GM23338 (cell line): ENCODE results near the gene CCDC122. TPM values are rescaled to one million over a fixed set of nuclear protein-coding genes. Genes with fewer than 3 reads are reported as not detected.
A peak's percentile ranks its signal among the peaks of the same experiment; 100 is the strongest.

ENCODE experiments used
- ATAC-seq: fragments of 200-7000 bp; cut with Tn5 transposase; 3 replicates; pipeline ENCODE4 v1.9.1; 2020
- DNase-seq: peaks from one replicate; pipeline ENCODE4 v3.0.0-alpha.2; 2015; ENCODE audit warnings: low spot score
- H2AFZ ChIP-seq: fragments of 200-600 bp; sonication (generic); 2 replicates; pipeline ENCODE4 v1.8.0; 2016; ENCODE audit warnings: antibody characterized with exemption, mild to moderate bottlenecking, moderate library complexity
- H3F3A ChIP-seq: fragments of 200-600 bp; sonication (generic); replicated peaks from 2 replicates; pipeline ENCODE4 v1.8.0; 2017; ENCODE audit warnings: antibody characterized with exemption, mixed run types, low read depth
- H3K27ac ChIP-seq: fragments of 200-600 bp; sonication (generic); 2 replicates; pipeline ENCODE4 v1.6.1; 2016; ENCODE audit warnings: low read depth
- H3K27me3 ChIP-seq: fragments of 200-600 bp; sonication (generic); 2 replicates; pipeline ENCODE4 v1.8.0; 2016; ENCODE audit warnings: mild to moderate bottlenecking, mixed run types, moderate library complexity; ENCODE audit not compliant: insufficient read depth
- H3K36me3 ChIP-seq: fragments of 200-600 bp; sonication (generic); 2 replicates; pipeline ENCODE4 v1.8.0; 2016; ENCODE audit warnings: mild to moderate bottlenecking; ENCODE audit not compliant: insufficient read depth
- H3K4me1 ChIP-seq: fragments of 200-600 bp; sonication (generic); 2 replicates; pipeline ENCODE4 v1.8.0; 2016; ENCODE audit warnings: mild to moderate bottlenecking, moderate library complexity; ENCODE audit not compliant: insufficient read depth
- H3K4me2 ChIP-seq: fragments of 200-600 bp; sonication (generic); 2 replicates; pipeline ENCODE4 v1.7.1; 2017; ENCODE audit warnings: mixed run types
- H3K4me3 ChIP-seq: fragments of 200-600 bp; sonication (generic); 2 replicates; pipeline ENCODE4 v1.6.1; 2016; ENCODE audit warnings: mixed run types
- H3K79me2 ChIP-seq: fragments of 200-600 bp; sonication (generic); replicated peaks from 2 replicates; pipeline ENCODE4 v1.8.0; 2017; ENCODE audit warnings: mild to moderate bottlenecking; ENCODE audit not compliant: insufficient read depth
- H3K9me2 ChIP-seq: fragments of 200-600 bp; sonication (generic); 2 replicates; pipeline ENCODE4 v1.8.0; 2017; ENCODE audit not compliant: insufficient read depth
- H4K20me1 ChIP-seq: fragments of 200-600 bp; sonication (generic); replicated peaks from 2 replicates; pipeline ENCODE4 v1.8.0; 2017; ENCODE audit warnings: mild to moderate bottlenecking; ENCODE audit not compliant: insufficient read depth
- H3K27ac Mint-ChIP-seq: 2 replicates; pipeline ENCODE4 v1.8.0; 2020; ENCODE audit warnings: inconsistent platforms, mild to moderate bottlenecking, moderate library complexity, mixed read lengths
- H3K27me3 Mint-ChIP-seq: 3 replicates; pipeline ENCODE4 v1.8.0; 2022; ENCODE audit warnings: low read depth, mild to moderate bottlenecking, moderate library complexity, mixed read lengths, inconsistent platforms; ENCODE audit not compliant: insufficient read depth, poor library complexity
- H3K36me3 Mint-ChIP-seq: 3 replicates; pipeline ENCODE4 v1.8.0; 2021; ENCODE audit warnings: low read depth, mild to moderate bottlenecking, inconsistent platforms, moderate library complexity, mixed read lengths
- H3K4me1 Mint-ChIP-seq: 3 replicates; pipeline ENCODE4 v1.8.0; 2020; ENCODE audit warnings: mild to moderate bottlenecking, inconsistent platforms, mixed read lengths
- H3K4me3 Mint-ChIP-seq: 3 replicates; pipeline ENCODE4 v1.8.0; 2021; ENCODE audit warnings: moderate library complexity, mild to moderate bottlenecking, inconsistent platforms, mixed read lengths
- H3K9me3 Mint-ChIP-seq: 3 replicates; pipeline ENCODE4 v1.8.0; 2020; ENCODE audit warnings: moderate library complexity, mild to moderate bottlenecking, inconsistent platforms, mixed read lengths
- CREB1 ChIP-seq: fragments of 250-450 bp; sonication (Bioruptor Pico); IDR thresholded peaks from 2 replicates; pipeline ENCODE4 v1.5.0; 2020; ENCODE audit warnings: low read depth, mild to moderate bottlenecking, moderate library complexity
- CTCF ChIP-seq, 2 experiments: fragments of 200-600 bp in 1 of 2; sonication (generic) in 1 of 2; conservative IDR thresholded peaks; 2 replicates each; pipeline versions ENCODE4 v1.5.1 to v1.6.1; 2016 to 2017; ENCODE audit warnings: antibody characterized with exemption in 2 of 2, low read depth in 2 of 2, mild to moderate bottlenecking in 2 of 2, moderate library complexity in 1 of 2
- ETS1 ChIP-seq: IDR thresholded peaks from 2 replicates; pipeline ENCODE4 v1.6.1; 2016; ENCODE audit warnings: antibody characterized with exemption
- EZH2 ChIP-seq: fragments of 200-600 bp; sonication (generic); IDR thresholded peaks from one replicate; pipeline ENCODE4 v1.8.0; 2017; ENCODE audit warnings: antibody characterized with exemption, mild to moderate bottlenecking, low read depth; ENCODE audit not compliant: unreplicated experiment
- EZH2phosphoT487 ChIP-seq: fragments of 200-600 bp; sonication (generic); IDR thresholded peaks from one replicate; pipeline ENCODE4 v1.8.1; 2018; ENCODE audit warnings: antibody characterized with exemption; ENCODE audit not compliant: unreplicated experiment
- JUNB ChIP-seq: IDR thresholded peaks from one replicate; pipeline ENCODE4 v1.6.1; 2016; ENCODE audit warnings: antibody characterized with exemption; ENCODE audit not compliant: unreplicated experiment
- NANOG ChIP-seq: IDR thresholded peaks from 2 replicates; pipeline ENCODE4 v1.6.1; 2016; ENCODE audit warnings: antibody characterized with exemption, borderline replicate concordance
- POLR2AphosphoS5 ChIP-seq: IDR thresholded peaks from 2 replicates; pipeline ENCODE4 v1.6.1; 2016; ENCODE audit warnings: antibody characterized with exemption, low read depth
- STAT1 ChIP-seq: IDR thresholded peaks from one replicate; pipeline ENCODE4 v1.6.1; 2016; ENCODE audit warnings: antibody characterized with exemption; ENCODE audit not compliant: unreplicated experiment
- ZNF114 ChIP-seq: fragments of 250-450 bp; sonication (Bioruptor Pico); IDR thresholded peaks from 2 replicates; pipeline ENCODE4 v1.5.0; 2020; ENCODE audit warnings: mild to moderate bottlenecking, moderate library complexity
- ZNF331 ChIP-seq: fragments of 250-450 bp; sonication (Bioruptor Pico); IDR thresholded peaks from 2 replicates; pipeline ENCODE4 v1.5.0; 2020; ENCODE audit warnings: low read depth, mild to moderate bottlenecking, moderate library complexity
- ZNF462 ChIP-seq: fragments of 250-450 bp; sonication (Bioruptor Pico); IDR thresholded peaks from 2 replicates; pipeline ENCODE4 v1.5.0; 2020; ENCODE audit warnings: mild to moderate bottlenecking, moderate library complexity
- polyA plus RNA-seq: library from polyadenylated mRNA; unstranded; fragments of >200 nt; fragmentation: Nextera tagmentation; extraction: Ambion mirVana; gene quantifications from 2 replicates; pipeline ENCODE4 v1.2.1, GENCODE V29; 2016
- total RNA-seq: library from RNA; depleted of rRNA; stranded (reverse); fragments of >200 nt; shearing (Covaris generic); gene quantifications from 2 replicates; pipeline ENCODE4 v1.2.3, GENCODE V29; 2014
- TF ChIP-seq, protein P1 (sequence below): IDR thresholded peaks from one replicate; pipeline ENCODE4 v1.6.1; 2018; ENCODE audit warnings: antibody characterized with exemption; ENCODE audit not compliant: unreplicated experiment

The CCDC122 gene
- total and polyA plus RNA-seq, 2 experiments from 2014 or later, result 7.5 to 30.6 TPM

DNA sequence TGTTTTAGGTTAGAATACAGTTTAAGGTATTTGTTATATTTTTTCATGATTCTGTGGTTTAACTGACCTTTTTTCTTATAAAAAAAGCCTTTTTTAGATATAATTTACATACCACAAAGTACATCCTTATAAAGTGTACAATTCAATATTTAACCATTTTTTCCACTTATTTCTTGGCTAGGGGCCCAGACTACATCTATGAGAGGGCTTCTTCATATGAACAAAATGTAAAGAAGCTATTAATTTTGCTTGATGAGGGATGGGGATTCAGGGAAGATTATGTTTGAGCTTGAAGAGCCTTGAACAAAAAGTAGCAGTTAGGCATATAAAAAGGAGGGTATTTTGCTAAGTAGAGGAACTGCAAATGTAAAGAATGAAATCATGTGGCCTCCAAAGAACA is 2.2 kb downstream of the CCDC122 start:
- Mint-ChIP-seq H3K9me3 (no peaks in the 10 kb centered on the region), H3K27ac (no peak overlapping the region), H3K4me1 (peaks cover 34% of the 10 kb centered on the region), H3K4me3 (peak overlapping the region; percentile 85), H3K36me3 (no peaks in the 10 kb centered on the region), H3K27me3 (peaks cover 5% of the 10 kb centered on the region)
- no peaks in the 10 kb centered on the region for H3K9me2 ChIP-seq
- peaks cover 13% of the 10 kb centered on the region for H3K27me3 ChIP-seq
- no peaks in the 10 kb centered on the region for H4K20me1 ChIP-seq
- H3K27ac ChIP-seq, result no peak overlapping the region
- DNase-seq, result no peak
- H3K4me2 ChIP-seq, result peak overlapping the region; percentile 94
- TF ChIP-seq NANOG (no peak), ETS1 (no peak), ZNF331 (CRISPR knock-in tag) (no peak), ZNF462 (CRISPR knock-in tag) (no peak), EZH2phosphoT487 (no peak), CTCF (conservative IDR thresholded peaks at IDR 0.05; ENCODE audit: low read depth in 2 of 2) (no peak), EZH2 (no peak), JUNB (no peak), ZNF114 (no peak), POLR2AphosphoS5 (no peak), STAT1 (no peak), CREB1 (CRISPR knock-in tag) (no peak)
- TF ChIP-seq, protein P1, sequence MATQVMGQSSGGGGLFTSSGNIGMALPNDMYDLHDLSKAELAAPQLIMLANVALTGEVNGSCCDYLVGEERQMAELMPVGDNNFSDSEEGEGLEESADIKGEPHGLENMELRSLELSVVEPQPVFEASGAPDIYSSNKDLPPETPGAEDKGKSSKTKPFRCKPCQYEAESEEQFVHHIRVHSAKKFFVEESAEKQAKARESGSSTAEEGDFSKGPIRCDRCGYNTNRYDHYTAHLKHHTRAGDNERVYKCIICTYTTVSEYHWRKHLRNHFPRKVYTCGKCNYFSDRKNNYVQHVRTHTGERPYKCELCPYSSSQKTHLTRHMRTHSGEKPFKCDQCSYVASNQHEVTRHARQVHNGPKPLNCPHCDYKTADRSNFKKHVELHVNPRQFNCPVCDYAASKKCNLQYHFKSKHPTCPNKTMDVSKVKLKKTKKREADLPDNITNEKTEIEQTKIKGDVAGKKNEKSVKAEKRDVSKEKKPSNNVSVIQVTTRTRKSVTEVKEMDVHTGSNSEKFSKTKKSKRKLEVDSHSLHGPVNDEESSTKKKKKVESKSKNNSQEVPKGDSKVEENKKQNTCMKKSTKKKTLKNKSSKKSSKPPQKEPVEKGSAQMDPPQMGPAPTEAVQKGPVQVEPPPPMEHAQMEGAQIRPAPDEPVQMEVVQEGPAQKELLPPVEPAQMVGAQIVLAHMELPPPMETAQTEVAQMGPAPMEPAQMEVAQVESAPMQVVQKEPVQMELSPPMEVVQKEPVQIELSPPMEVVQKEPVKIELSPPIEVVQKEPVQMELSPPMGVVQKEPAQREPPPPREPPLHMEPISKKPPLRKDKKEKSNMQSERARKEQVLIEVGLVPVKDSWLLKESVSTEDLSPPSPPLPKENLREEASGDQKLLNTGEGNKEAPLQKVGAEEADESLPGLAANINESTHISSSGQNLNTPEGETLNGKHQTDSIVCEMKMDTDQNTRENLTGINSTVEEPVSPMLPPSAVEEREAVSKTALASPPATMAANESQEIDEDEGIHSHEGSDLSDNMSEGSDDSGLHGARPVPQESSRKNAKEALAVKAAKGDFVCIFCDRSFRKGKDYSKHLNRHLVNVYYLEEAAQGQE, result no peak
- peak overlapping the region; percentile 73 for H3K4me3 ChIP-seq
- no peak for ATAC-seq
- H3K79me2 ChIP-seq, result no peaks in the 10 kb centered on the region; the same call in 1 of the 2 replicates
- no peaks in the 10 kb centered on the region for H3K36me3 ChIP-seq
- no peaks in the 10 kb centered on the region for H3F3A ChIP-seq
- peaks cover 29% of the 10 kb centered on the region for H3K4me1 ChIP-seq
- no peak overlapping the region for H2AFZ ChIP-seq
